ENCODE measurements around the gene IAH1. TPM values are rescaled to one million over a fixed set of nuclear protein-coding genes. Genes with fewer than 3 reads are reported as not detected.

Gene IAH1
- total RNA-seq, 2 donors from 2014 or later = 10.2 to 25.4 TPM

DNA sequence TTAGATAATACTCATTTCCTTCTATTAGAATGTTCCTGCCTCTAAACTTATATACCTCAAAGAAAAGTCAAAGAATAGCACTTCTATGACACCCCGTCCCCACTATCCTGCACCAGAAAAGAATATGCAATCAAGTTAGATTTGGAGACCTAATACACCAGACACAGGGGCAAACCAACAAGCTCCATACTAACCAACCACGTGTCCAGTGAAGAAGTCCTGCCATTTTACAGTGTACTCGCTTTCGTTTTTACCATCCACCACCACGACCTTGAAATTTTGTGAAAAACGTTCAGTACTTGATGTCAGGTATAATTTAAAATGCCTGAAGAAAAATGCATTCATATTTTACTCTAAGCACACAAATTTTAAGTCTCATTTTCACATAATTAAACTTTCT, 62.2 kb downstream of the IAH1 start:
- H3K27ac ChIP-seq = peak overlapping the region in 1 of 4 donors; percentile 34
- H3K9me3 ChIP-seq = no peaks in the 10 kb centered on the region
- TF ChIP-seq POLR2A (IDR thresholded peaks at IDR 0.05) = no peak
- TF ChIP-seq, protein P1, sequence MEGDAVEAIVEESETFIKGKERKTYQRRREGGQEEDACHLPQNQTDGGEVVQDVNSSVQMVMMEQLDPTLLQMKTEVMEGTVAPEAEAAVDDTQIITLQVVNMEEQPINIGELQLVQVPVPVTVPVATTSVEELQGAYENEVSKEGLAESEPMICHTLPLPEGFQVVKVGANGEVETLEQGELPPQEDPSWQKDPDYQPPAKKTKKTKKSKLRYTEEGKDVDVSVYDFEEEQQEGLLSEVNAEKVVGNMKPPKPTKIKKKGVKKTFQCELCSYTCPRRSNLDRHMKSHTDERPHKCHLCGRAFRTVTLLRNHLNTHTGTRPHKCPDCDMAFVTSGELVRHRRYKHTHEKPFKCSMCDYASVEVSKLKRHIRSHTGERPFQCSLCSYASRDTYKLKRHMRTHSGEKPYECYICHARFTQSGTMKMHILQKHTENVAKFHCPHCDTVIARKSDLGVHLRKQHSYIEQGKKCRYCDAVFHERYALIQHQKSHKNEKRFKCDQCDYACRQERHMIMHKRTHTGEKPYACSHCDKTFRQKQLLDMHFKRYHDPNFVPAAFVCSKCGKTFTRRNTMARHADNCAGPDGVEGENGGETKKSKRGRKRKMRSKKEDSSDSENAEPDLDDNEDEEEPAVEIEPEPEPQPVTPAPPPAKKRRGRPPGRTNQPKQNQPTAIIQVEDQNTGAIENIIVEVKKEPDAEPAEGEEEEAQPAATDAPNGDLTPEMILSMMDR (IDR thresholded peaks at IDR 0.05) = no peak
- no peak overlapping the region for H3K4me3 ChIP-seq
- intact Hi-C loops (cut with DNase I) = no loop called here
- ATAC-seq (no peak), DNase-seq (no peak)
- 66 to 68% methylated on average over 6 of the region's 6 CpGs for WGBS, 2 donors
- H3K4me1 ChIP-seq = peaks cover 26% of the 10 kb centered on the region
- peaks cover 0 to 2% of the 10 kb centered on the region in 2 donors for H3K36me3 ChIP-seq (replicated peaks in 1 of 2; ENCODE audit: insufficient read depth in 1 of 2, low read depth in 2 of 2)
- H3K27me3 ChIP-seq = no peaks in the 10 kb centered on the region

DNA sequence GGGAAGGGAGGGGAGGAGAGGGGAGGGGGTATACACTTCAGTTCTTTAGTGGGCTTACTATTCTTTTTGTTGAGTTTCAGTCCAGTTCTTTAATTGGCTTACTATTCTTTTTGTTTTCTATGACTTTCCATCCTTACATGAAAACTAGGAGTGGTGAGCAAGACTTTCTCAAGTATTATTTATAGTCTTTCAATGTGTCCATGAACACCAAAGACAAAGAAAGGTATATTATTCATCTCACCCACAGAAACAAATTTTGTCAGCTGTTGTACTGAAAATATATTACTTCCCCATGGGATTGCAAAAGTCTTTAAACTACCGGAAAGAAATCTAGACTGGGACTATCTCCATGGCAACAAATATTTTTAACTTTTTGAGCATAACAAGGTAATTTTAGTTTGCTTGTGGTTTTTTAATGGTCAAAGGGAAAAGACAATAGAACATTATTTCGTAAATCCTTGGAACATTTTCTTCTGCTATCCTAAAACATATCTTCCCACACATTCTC, 63.7 kb downstream of the IAH1 start:
- peaks cover 26% of the 10 kb centered on the region for H3K4me1 ChIP-seq
- H3K36me3 ChIP-seq (replicated peaks in 1 of 2; ENCODE audit: insufficient read depth in 1 of 2, low read depth in 2 of 2) = peaks cover 0 to under 1% of the 10 kb centered on the region in 2 donors
- no peaks in the 10 kb centered on the region for H3K9me3 ChIP-seq
- peak overlapping the region in 1 of 4 donors; percentile 70 for H3K27ac ChIP-seq
- TF ChIP-seq POLR2A (IDR thresholded peaks at IDR 0.05) = no peak
- TF ChIP-seq, protein P1 (IDR thresholded peaks at IDR 0.05) = no peak
- WGBS, 2 donors = 46 to 69% methylated on average over 2 of the region's 2 CpGs
- DNase-seq (no peak), ATAC-seq (peak; percentile 40)
- intact Hi-C loops (cut with DNase I) = no loop called here
- H3K27me3 ChIP-seq = no peaks in the 10 kb centered on the region
- H3K4me3 ChIP-seq = no peak overlapping the region

Other genes with a start within 250 kb of the IAH1 start
- gene ITGB1BP1, start 51.0 kb upstream of the IAH1 start, total RNA-seq = 10 to 100 TPM; 16.6 to 28.3 TPM
- 10 to 100 TPM; 11.2 to 84.0 TPM for gene CPSF3, start 50.9 kb upstream of the IAH1 start, total RNA-seq
- gene ADAM17, start 81.3 kb downstream of the IAH1 start, total RNA-seq = 10 to 100 TPM in 1 of 2 donors, 1 to 10 TPM in 1; 9.9 to 17.5 TPM
- 100 to 1,000 TPM in 1 of 2 donors, 10 to 100 TPM in 1; 69.2 to 132 TPM for gene YWHAQ, start 156.4 kb downstream of the IAH1 start, total RNA-seq

All from body of pancreas (tissue), 4 donors.